GM21390 (cell line): Measurements from ENCODE around the gene MRPL40.

Experiments used
- ATAC-seq: cut with Tn5 transposase; IDR thresholded peaks from one replicate; pipeline ENCODE4 v1.9.1; 2021; ENCODE audit not compliant: unreplicated experiment

Gene MRPL40

DNA sequence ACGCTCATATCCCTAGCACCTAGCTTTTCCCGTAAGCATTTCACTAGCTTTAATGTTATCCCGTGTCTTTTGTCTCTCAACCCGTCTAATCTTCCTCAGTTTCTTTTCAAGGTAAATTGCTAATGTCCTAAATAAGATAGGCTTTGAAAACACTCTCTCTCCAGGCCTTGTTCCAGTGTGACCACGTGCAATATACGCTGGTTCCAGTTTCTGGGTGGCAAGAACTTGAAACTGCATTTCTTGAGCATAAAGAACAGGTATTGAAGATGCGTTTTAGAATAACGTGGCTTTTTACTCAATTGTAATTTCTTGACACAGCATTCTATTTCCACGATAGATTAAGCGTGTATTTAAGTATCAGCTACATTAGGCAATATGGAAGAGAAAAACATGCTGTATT is 48.4 kb downstream of the MRPL40 start:
- ATAC-seq, result no peak

DNA sequence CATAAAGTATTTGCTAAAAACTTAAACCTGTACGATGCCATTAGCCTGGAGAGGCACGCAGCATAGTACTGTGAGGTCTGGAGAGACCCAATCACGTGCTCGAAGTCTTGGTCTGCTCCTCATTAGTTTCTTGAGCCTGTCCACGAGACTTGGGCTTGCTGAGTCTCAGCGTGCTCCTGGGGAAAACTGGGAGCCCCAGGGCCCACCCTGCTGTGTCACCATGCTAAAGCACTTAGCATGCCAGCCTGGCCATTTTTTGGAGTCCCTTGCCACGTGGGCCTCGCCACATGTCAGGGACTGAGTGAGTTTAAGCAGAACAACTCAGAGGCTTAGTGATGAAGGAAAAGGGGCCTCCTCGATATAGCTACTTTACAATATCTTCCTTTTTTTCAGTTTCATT is 50.0 kb downstream of the MRPL40 start:
- ATAC-seq, result no peak

DNA sequence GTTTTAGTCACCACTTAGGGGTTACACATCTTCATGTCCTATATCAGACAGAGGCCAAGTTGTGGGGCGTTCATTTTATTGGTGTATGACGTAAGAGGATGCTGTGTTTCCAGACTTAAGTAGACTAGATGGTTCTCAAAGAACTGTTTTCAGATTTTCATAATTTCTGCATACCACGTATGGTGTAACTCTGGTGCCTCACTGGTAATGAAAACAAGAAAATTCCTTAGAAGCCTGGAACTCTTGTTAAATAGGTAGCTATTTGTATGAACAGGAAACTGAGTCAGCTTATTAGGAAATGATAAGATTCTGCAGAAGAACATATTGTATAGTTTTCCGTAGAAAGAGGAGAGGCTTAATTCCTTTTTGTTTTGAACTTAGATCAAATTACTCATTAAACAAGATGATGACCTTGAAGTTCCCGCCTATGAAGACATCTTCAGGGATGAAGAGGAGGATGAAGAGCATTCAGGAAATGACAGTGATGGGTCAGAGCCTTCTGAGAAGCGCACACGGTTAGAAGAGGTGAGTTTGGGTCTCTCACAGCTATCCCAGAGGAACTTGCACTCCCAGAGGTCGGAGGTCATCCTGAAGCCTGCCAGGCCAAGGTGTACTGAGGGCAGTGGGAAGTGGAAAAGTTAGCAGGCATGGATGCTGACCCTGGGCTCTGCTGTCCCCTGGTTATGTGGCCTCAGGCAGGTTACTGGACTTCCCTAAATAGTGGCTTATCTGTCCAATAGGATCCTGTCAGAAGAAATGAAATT is 51.3 kb downstream of the MRPL40 start:
- no peak for ATAC-seq
